Cardiac fibroblast (primary cell): ENCODE results near the gene SNX27.
A peak's percentile ranks its signal among the peaks of the same experiment; 100 is the strongest.
"Not testable (repeated sequence)": the region's sequence is repeated elsewhere in the genome, so short reads cannot be mapped to it uniquely, and the experiment has no call there.

Experiments
- DNase-seq, 2 donors: peaks; one replicate each; pipeline versions ENCODE4 v3.0.0 to v3.0.0-alpha.2; 2010; ENCODE audit warnings: low read depth in 2 of 2
- H3K4me3 ChIP-seq, 2 donors: replicated peaks in 1 of 2; 1 replicate in 1 of 2; 2 replicates in 1 of 2; pipeline ENCODE4 v1.5.1; 2011; ENCODE audit warnings: low read depth in 2 of 2, low read length in 2 of 2, mild to moderate bottlenecking in 2 of 2, moderate library complexity in 1 of 2
- TF ChIP-seq, protein P1 (sequence below): IDR thresholded peaks from one replicate; pipeline ENCODE4 v1.5.1; 2011; ENCODE audit warnings: low read depth, mild to moderate bottlenecking, low read length, inconsistent platforms

The SNX27 gene

DNA sequence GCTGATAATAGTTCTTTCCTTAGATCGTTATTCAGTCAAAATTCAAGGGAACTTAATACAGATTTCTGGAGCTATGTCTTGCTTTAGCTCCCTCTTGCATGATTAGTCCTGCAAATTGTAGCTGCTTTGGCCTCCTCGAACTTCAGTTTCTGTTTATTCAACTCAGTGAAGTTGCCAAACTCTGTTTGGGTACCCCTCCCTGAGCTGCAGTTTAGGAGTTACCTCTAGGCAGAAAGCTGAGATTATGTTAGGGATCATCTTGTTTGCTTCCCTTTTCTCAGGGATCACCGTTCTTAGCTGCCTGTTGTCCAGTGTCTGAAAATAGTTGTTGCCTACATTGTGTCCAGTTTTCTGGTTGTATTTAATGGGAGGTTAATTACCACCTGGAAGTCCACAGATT is 43.5 kb downstream of the SNX27 start:
- DNase-seq = no peak
- TF ChIP-seq, protein P1, sequence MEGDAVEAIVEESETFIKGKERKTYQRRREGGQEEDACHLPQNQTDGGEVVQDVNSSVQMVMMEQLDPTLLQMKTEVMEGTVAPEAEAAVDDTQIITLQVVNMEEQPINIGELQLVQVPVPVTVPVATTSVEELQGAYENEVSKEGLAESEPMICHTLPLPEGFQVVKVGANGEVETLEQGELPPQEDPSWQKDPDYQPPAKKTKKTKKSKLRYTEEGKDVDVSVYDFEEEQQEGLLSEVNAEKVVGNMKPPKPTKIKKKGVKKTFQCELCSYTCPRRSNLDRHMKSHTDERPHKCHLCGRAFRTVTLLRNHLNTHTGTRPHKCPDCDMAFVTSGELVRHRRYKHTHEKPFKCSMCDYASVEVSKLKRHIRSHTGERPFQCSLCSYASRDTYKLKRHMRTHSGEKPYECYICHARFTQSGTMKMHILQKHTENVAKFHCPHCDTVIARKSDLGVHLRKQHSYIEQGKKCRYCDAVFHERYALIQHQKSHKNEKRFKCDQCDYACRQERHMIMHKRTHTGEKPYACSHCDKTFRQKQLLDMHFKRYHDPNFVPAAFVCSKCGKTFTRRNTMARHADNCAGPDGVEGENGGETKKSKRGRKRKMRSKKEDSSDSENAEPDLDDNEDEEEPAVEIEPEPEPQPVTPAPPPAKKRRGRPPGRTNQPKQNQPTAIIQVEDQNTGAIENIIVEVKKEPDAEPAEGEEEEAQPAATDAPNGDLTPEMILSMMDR = no peak
- H3K4me3 ChIP-seq = no peak overlapping the region

DNA sequence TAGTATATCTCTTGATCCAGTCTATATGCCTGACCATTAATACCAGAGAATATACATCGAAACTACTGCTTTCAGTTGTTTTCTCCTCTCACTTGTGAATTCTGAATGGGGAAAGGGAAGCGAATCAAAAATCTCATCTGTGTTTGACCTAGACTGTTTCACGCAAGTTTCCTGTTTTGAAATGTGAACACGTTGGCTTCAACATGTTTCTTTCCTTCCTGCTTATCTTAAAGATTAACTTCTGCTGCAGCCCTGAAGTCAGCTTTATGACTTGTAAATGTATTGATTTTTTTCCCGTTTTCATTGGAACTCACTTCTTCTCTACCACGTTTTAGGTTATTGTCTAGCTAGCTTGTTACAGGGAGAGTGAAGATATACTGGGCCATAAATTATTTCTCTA is 49.9 kb downstream of the SNX27 start:
- TF ChIP-seq, protein P1 = no peak
- no peak overlapping the region for H3K4me3 ChIP-seq
- DNase-seq = no peak

DNA sequence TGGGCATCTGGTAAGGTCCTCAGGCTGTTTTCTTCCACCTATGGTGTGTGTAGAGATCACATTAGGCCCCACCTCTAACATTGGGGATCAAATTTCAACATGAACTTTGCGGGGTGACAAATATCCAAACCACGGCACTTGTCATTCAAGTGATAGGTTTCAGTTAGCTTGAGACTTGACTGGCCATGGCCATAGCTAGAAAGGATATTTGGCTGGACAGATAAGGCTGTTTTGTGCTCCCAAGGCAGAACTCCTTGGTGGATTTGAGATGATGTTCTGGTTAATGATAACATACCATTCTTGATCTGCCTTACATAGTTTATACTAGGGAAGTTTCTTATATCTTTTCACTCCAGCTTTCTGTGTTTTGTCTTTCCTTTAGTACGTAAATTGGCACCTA is 56.2 kb downstream of the SNX27 start:
- TF ChIP-seq, protein P1 = no peak
- H3K4me3 ChIP-seq = no peak overlapping the region
- no peak for DNase-seq

DNA sequence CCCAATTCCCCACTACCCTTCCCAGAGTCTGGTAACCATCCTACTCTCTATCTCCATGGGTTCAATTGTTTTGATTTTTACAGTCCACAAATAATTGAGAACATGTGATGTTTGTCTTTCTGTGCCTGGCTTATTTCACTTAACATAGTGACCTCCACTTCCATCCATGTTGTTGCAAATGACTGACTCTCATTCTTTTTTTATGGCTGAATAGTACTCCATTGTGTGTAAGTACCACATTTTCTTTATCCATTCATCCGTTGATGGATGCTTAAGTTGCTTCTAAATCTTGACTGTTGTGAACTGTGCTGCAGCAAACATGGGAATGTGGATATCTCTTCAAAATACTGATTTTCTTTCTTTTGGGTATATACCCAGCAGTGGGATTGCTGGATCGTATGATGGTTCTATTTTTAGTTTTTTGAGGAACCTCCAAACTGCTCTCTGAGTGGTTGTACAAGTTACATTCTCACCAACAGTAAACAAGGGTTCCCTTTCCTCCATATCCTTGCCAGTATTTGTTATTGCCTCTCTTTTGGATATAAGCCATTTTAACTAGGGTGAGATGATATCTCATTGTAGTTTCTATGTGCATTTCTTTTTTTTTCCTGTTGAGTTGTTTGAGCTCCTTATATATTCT is 58.3 kb downstream of the SNX27 start:
- not testable (repeated sequence) for DNase-seq, H3K4me3 ChIP-seq

DNA sequence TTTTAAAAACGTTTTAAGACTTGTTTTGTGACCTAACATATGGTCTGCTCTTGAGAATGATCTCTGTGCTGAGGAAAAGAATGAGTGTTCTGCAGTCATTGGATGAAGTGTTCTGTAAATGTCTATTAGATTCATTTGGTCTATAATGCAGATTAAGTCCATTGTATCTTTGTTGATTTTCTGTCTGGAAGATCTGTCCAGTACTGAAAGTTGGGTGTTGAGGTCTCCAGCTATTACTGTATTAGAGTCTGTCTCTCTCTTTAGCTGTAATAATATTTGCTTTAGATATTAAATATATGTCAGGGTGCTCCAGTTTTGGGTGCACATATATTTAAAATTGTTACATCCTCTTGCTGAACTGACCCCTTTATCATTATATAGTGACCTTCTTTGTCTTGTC is 61.6 kb downstream of the SNX27 start:
- TF ChIP-seq, protein P1 = no peak
- DNase-seq = no peak

DNA sequence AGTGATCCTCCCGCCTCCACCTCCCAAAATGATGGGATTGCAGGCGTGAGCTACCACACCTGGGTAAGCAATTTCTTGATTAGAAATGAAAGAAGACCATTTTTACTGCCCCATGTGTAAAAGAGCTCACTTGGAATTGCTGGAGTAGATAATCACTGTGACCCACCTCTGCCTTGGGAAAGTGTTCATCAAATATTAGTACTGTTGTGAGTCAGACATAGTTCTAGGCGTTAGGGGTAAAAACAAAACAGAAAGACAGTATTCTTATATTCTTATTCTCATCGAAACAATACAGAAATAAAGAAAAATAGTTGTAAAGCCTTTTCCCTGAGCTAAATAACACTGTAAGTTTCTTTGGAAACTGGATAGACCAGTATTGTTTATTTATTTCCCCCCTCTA is 68.5 kb downstream of the SNX27 start:
- no peak overlapping the region for H3K4me3 ChIP-seq
- DNase-seq = peak; percentile 3 to 51
- TF ChIP-seq, protein P1 = no peak

More for the DNA sequence above, 61.6 kb downstream of the SNX27 start:
- H3K4me3 ChIP-seq = no peak overlapping the region

DNA sequence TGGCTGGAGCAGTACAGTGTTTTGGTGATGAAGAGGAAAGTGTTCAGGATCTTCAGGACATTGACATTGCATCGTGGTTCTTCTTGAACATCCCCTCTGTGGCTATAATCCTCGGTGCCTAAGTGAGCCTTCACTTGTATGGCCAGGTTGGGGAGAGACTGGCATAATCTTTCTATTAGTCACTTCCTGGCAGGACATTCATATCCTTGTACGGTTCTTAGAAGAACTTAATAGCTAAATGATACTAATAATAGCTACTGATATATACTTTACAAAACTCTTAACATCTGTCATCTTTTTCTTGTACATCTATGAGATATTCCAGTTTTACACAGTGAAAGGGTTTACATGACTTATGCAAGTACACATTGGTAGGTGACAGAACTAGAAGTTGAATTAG is 69.0 kb downstream of the SNX27 start:
- peak; percentile 76 to 92 for DNase-seq
- TF ChIP-seq, protein P1 = no peak
- no peak overlapping the region for H3K4me3 ChIP-seq
